Ascending aorta (tissue), 2 donors: ENCODE measurements around the gene LRFN3. TPM values are rescaled to one million over a fixed set of nuclear protein-coding genes. Genes with fewer than 3 reads are reported as not detected.

Experiments
- DNase-seq, 2 donors: peaks; one replicate each; pipeline ENCODE4 v3.0.0-alpha.2; 2019; ENCODE audit warnings: low spot score in 2 of 2
- H3K27ac ChIP-seq, 2 donors: fragments of 200-600 bp; sonication (generic); one replicate each; pipeline ENCODE4 v1.5.1; 2016 to 2017; ENCODE audit warnings: mild to moderate bottlenecking in 1 of 2
- H3K27me3 ChIP-seq: fragments of 200-600 bp; sonication (generic); one replicate; pipeline ENCODE4 v1.5.1; 2017
- H3K36me3 ChIP-seq, 2 donors: fragments of 200-600 bp; sonication (generic); one replicate each; pipeline ENCODE4 v1.5.1; 2016
- H3K4me1 ChIP-seq, 2 donors: fragments of 200-600 bp; sonication (generic); one replicate each; pipeline ENCODE4 v1.5.1; 2016 to 2017; ENCODE audit warnings: mild to moderate bottlenecking in 1 of 2
- H3K4me3 ChIP-seq, 2 donors: fragments of 200-600 bp; sonication (generic); one replicate each; pipeline ENCODE4 v1.5.1; 2016 to 2017; ENCODE audit warnings: mild to moderate bottlenecking in 1 of 2
- H3K9me3 ChIP-seq, 2 donors: fragments of 200-600 bp; sonication (generic); one replicate each; pipeline ENCODE4 v1.5.1; 2016
- CTCF ChIP-seq, 3 experiments: fragments of 200-600 bp in 2 of 3; fragments of 450-650 bp in 1 of 3; sonication (generic) in 2 of 3; IDR thresholded peaks; one replicate each; pipeline ENCODE4 v1.5.1; 2016 to 2019; ENCODE audit warnings: antibody characterized with exemption in 3 of 3, mild to moderate bottlenecking in 1 of 3, moderate library complexity in 1 of 3
- intact Hi-C: fragments of 100-400 bp; cut with DNase I; formaldehyde crosslinking; loops from one replicate; pipeline ENCODE4 v1.15.1; 2023
- total RNA-seq: library from RNA; depleted of rRNA; stranded (reverse); fragments of >200 nt; gene quantifications from one replicate; pipeline ENCODE4 v1.1.0, GENCODE V29; 2016

Gene LRFN3
- total RNA-seq, 1 donor from 2014 or later, result 26.6 TPM

GRCh38 chr19:35913589-35913988 lies 22.6 kb upstream of the LRFN3 start:
- DNase-seq, result no peak
- no peaks in the 10 kb centered on the region for H3K36me3 ChIP-seq
- TF ChIP-seq CTCF (IDR thresholded peaks at IDR 0.05), result no peak
- H3K4me3 ChIP-seq, result no peak overlapping the region
- H3K27ac ChIP-seq, result no peak overlapping the region
- H3K27me3 ChIP-seq, result no peaks in the 10 kb centered on the region
- no peaks in the 10 kb centered on the region for H3K4me1 ChIP-seq
- H3K9me3 ChIP-seq, result no peaks in the 10 kb centered on the region
- intact Hi-C loops, result no loop called here

- intact Hi-C loops, result no loop called here
- H3K27me3 ChIP-seq, result no peaks in the 10 kb centered on the region
- DNase-seq, result no peak
- no peaks in the 10 kb centered on the region for H3K36me3 ChIP-seq
- no peaks in the 10 kb centered on the region for H3K4me1 ChIP-seq
- H3K27ac ChIP-seq, result no peak overlapping the region
- no peak for TF ChIP-seq CTCF (IDR thresholded peaks at IDR 0.05)
- H3K4me3 ChIP-seq, result no peak overlapping the region
- no peaks in the 10 kb centered on the region for H3K9me3 ChIP-seq
These were observed 20.7 kb upstream of the LRFN3 start for GRCh38 chr19:35915443-35915842.

GRCh38 chr19:35919306-35919705 lies 16.9 kb upstream of the LRFN3 start:
- no peaks in the 10 kb centered on the region for H3K36me3 ChIP-seq
- intact Hi-C loops, result no loop called here
- no peak for TF ChIP-seq CTCF (IDR thresholded peaks at IDR 0.05)
- H3K9me3 ChIP-seq, result no peaks in the 10 kb centered on the region
- no peak overlapping the region for H3K4me3 ChIP-seq
- H3K27ac ChIP-seq, result no peak overlapping the region
- no peaks in the 10 kb centered on the region for H3K27me3 ChIP-seq
- no peaks in the 10 kb centered on the region for H3K4me1 ChIP-seq
- no peak for DNase-seq

- no peak for DNase-seq
- Histone ChIP-seq H3K4me1 (no peaks in the 10 kb centered on the region), H3K36me3 (no peaks in the 10 kb centered on the region), H3K9me3 (no peaks in the 10 kb centered on the region), H3K27me3 (no peaks in the 10 kb centered on the region), H3K4me3 (no peak overlapping the region), H3K27ac (no peak overlapping the region)
- TF ChIP-seq CTCF (IDR thresholded peaks at IDR 0.05), result no peak
- intact Hi-C loops, result no loop called here
These were observed 15.2 kb upstream of the LRFN3 start for GRCh38 chr19:35921012-35921411.

- intact Hi-C loops, result no loop called here
- Histone ChIP-seq H3K9me3 (no peaks in the 10 kb centered on the region), H3K4me1 (no peaks in the 10 kb centered on the region), H3K36me3 (no peaks in the 10 kb centered on the region), H3K4me3 (no peak overlapping the region), H3K27me3 (no peaks in the 10 kb centered on the region), H3K27ac (no peak overlapping the region)
- no peak for DNase-seq
- no peak for TF ChIP-seq CTCF (IDR thresholded peaks at IDR 0.05)
These were observed 10.7 kb upstream of the LRFN3 start for GRCh38 chr19:35925501-35925900.

- Histone ChIP-seq H3K27ac (no peak overlapping the region), H3K9me3 (no peaks in the 10 kb centered on the region), H3K36me3 (no peaks in the 10 kb centered on the region), H3K27me3 (no peaks in the 10 kb centered on the region), H3K4me3 (no peak overlapping the region), H3K4me1 (no peaks in the 10 kb centered on the region)
- no peak for TF ChIP-seq CTCF (IDR thresholded peaks at IDR 0.05)
- intact Hi-C loops, result no loop called here
- no peak for DNase-seq
These were observed 7.7 kb upstream of the LRFN3 start for GRCh38 chr19:35928507-35928906.
